OCI-LY3 (cell line): Measurements from ENCODE around the gene PTPRN2.

ENCODE experiments used
- H2AFZ ChIP-seq: fragments of 200-600, 300-600 bp; shearing (Covaris generic); 2 replicates; pipeline ENCODE4 v1.6.0; 2014; ENCODE audit warnings: antibody characterized with exemption, low read depth, low read length
- H3K27ac ChIP-seq: fragments of 200-600, 300-600 bp; sonication (generic); 2 replicates; pipeline ENCODE4 v1.5.1; 2014; ENCODE audit warnings: mild to moderate bottlenecking, low read length, moderate library complexity, mixed read lengths
- H3K27me3 ChIP-seq: fragments of 200-600, 300-600 bp; sonication (generic); 2 replicates; pipeline ENCODE4 v1.6.1; 2014; ENCODE audit warnings: low read depth, low read length, mixed read lengths
- H3K36me3 ChIP-seq: fragments of 200-600, 300-600 bp; sonication (generic); replicated peaks from 2 replicates; pipeline ENCODE3; 2014; ENCODE audit warnings: low read depth, low read length, mixed read lengths
- H3K4me1 ChIP-seq: fragments of 300-600, 200-600 bp; sonication (generic); 2 replicates; pipeline ENCODE4 v1.6.1; 2014; ENCODE audit warnings: low read length, mixed read lengths
- H3K4me2 ChIP-seq: fragments of 200-600, 300-600 bp; sonication (generic); 2 replicates; pipeline ENCODE4 v1.6.1; 2014; ENCODE audit warnings: low read length, mixed read lengths
- H3K4me3 ChIP-seq: fragments of 300-600, 200-600 bp; sonication (generic); 2 replicates; pipeline ENCODE4 v1.5.1; 2014; ENCODE audit warnings: antibody characterized with exemption, mild to moderate bottlenecking, low read length, moderate library complexity
- H3K79me2 ChIP-seq: fragments of 300-600, 200-600 bp; shearing (Covaris generic); 2 replicates; pipeline ENCODE4 v1.6.1; 2014; ENCODE audit warnings: mild to moderate bottlenecking, low read length, mixed read lengths
- H3K9ac ChIP-seq: fragments of 300-600, 200-600 bp; shearing (Covaris generic); 2 replicates; pipeline ENCODE4 v1.6.0; 2014; ENCODE audit warnings: mild to moderate bottlenecking, low read length, moderate library complexity
- H3K9me3 ChIP-seq: fragments of 200-600, 300-600 bp; shearing (Covaris generic); 2 replicates; pipeline ENCODE4 v1.6.1; 2014; ENCODE audit warnings: low read length, mixed read lengths; ENCODE audit not compliant: insufficient read depth
- H4K20me1 ChIP-seq: fragments of 200-600, 300-600 bp; sonication (generic); 2 replicates; pipeline ENCODE4 v1.6.1; 2016; ENCODE audit warnings: low read length, mixed read lengths; ENCODE audit not compliant: insufficient read depth
- CTCF ChIP-seq: fragments of 200-600, 300-600 bp; sonication (generic); IDR thresholded peaks from 2 replicates; pipeline ENCODE4 v1.5.1; 2014; ENCODE audit warnings: antibody characterized with exemption, low read length, low read depth
- EZH2phosphoT487 ChIP-seq: fragments of 200-600 bp; shearing (Covaris generic); IDR thresholded peaks from 2 replicates; pipeline ENCODE4 v1.6.1; 2018; ENCODE audit warnings: antibody characterized with exemption, mixed run types, low read depth

PTPRN2 gene

GRCh38 chr7:158273138-158273651, 314.4 kb downstream of the PTPRN2 start:
- no peak overlapping the region for H3K27ac ChIP-seq
- H3K36me3 ChIP-seq = no peaks in the 10 kb centered on the region
- H3K4me3 ChIP-seq = no peak overlapping the region
- no peaks in the 10 kb centered on the region for H3K27me3 ChIP-seq
- no peaks in the 10 kb centered on the region for H3K79me2 ChIP-seq
- 0 out of 2 replicates have a peak, but pooled peaks cover 5% of the 10 kb centered on the region for H3K9me3 ChIP-seq
- H3K4me2 ChIP-seq = no peak overlapping the region
- H3K4me1 ChIP-seq = no peaks in the 10 kb centered on the region
- TF ChIP-seq CTCF (no peak), EZH2phosphoT487 (no peak)
- no peak overlapping the region for H2AFZ ChIP-seq
- H3K9ac ChIP-seq = no peak overlapping the region
- H4K20me1 ChIP-seq = no peaks in the 10 kb centered on the region

- no peak overlapping the region for H3K9ac ChIP-seq
- no peaks in the 10 kb centered on the region for H3K4me1 ChIP-seq
- no peak for TF ChIP-seq CTCF
- TF ChIP-seq EZH2phosphoT487 = no peak
- no peaks in the 10 kb centered on the region for H3K79me2 ChIP-seq
- H2AFZ ChIP-seq = no peak overlapping the region
- H4K20me1 ChIP-seq = no peaks in the 10 kb centered on the region
- no peak overlapping the region for H3K4me2 ChIP-seq
- 0 out of 2 replicates have a peak, but pooled peaks cover 5% of the 10 kb centered on the region for H3K9me3 ChIP-seq
- no peak overlapping the region for H3K27ac ChIP-seq
- H3K36me3 ChIP-seq = no peaks in the 10 kb centered on the region
- H3K27me3 ChIP-seq = no peaks in the 10 kb centered on the region
- no peak overlapping the region for H3K4me3 ChIP-seq
These were observed 315.0 kb downstream of the PTPRN2 start for GRCh38 chr7:158272509-158273137.

- Histone ChIP-seq H2AFZ (no peak overlapping the region), H3K4me3 (no peak overlapping the region), H4K20me1 (no peaks in the 10 kb centered on the region), H3K36me3 (no peaks in the 10 kb centered on the region), H3K9ac (no peak overlapping the region), H3K79me2 (no peaks in the 10 kb centered on the region), H3K27ac (no peak overlapping the region), H3K27me3 (no peaks in the 10 kb centered on the region), H3K4me2 (no peak overlapping the region), H3K4me1 (no peaks in the 10 kb centered on the region), H3K9me3 (0 out of 2 replicates have a peak, but pooled peaks cover 5% of the 10 kb centered on the region)
- TF ChIP-seq EZH2phosphoT487 = no peak
- no peak for TF ChIP-seq CTCF
These were observed 315.5 kb downstream of the PTPRN2 start for GRCh38 chr7:158272091-158272490.

GRCh38 chr7:158271646-158272045, 316.0 kb downstream of the PTPRN2 start:
- no peaks in the 10 kb centered on the region for H3K27me3 ChIP-seq
- H2AFZ ChIP-seq = no peak overlapping the region
- H3K27ac ChIP-seq = no peak overlapping the region
- H3K4me2 ChIP-seq = no peak overlapping the region
- no peaks in the 10 kb centered on the region for H3K79me2 ChIP-seq
- H3K9ac ChIP-seq = no peak overlapping the region
- H3K9me3 ChIP-seq = 0 out of 2 replicates have a peak, but pooled peaks cover 5% of the 10 kb centered on the region
- no peaks in the 10 kb centered on the region for H4K20me1 ChIP-seq
- H3K4me1 ChIP-seq = no peaks in the 10 kb centered on the region
- H3K4me3 ChIP-seq = no peak overlapping the region
- H3K36me3 ChIP-seq = no peaks in the 10 kb centered on the region
- TF ChIP-seq CTCF = no peak
- TF ChIP-seq EZH2phosphoT487 = no peak
